NCI-H2107 (cell line): ENCODE data around the gene PAXX.

Experiments
- DNase-seq: peaks from one replicate; lab custom pipeline; 2025; lab: John Stamatoyannopoulos, UW

PAXX gene

DNA sequence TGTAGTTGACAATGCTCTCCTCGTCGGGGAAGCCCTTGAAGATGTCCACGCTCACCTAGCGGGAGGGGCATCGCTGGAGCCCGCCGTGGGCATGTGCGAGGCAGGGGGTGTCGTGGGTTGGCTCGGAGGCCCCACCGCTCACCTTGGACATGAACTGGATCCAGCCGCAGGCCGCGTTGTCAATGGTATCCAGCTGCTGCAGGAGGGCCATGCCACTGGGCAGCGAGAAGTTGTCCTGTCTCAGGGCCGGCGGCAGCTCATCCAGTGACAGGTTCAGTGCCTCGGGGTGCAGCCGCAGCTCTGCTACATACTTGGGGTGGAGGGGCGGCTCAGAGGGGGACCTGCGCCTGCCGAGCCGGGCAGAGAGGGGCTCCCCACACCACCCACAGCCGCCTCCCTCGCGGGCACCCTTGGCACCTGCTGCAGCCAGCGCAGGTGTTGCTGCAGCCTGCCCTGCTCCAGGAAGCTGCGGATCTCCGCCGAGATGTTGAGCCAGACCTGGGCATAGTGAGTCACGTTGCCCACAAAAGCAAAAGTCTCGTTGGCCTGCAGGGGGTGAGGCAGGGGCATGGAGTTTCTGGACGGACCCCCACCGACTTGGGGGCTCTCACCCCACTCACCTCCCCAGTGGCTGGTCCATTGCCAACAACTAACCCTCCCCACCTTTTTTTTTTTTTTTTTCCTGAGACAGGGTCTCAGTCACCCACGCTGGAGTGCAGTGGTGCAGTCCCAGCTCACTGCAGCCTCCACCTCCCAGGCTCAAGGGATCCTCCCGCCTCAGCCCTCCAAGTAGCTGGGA, 26.7 kb downstream of the PAXX start:
- DNase-seq: no peak

DNA sequence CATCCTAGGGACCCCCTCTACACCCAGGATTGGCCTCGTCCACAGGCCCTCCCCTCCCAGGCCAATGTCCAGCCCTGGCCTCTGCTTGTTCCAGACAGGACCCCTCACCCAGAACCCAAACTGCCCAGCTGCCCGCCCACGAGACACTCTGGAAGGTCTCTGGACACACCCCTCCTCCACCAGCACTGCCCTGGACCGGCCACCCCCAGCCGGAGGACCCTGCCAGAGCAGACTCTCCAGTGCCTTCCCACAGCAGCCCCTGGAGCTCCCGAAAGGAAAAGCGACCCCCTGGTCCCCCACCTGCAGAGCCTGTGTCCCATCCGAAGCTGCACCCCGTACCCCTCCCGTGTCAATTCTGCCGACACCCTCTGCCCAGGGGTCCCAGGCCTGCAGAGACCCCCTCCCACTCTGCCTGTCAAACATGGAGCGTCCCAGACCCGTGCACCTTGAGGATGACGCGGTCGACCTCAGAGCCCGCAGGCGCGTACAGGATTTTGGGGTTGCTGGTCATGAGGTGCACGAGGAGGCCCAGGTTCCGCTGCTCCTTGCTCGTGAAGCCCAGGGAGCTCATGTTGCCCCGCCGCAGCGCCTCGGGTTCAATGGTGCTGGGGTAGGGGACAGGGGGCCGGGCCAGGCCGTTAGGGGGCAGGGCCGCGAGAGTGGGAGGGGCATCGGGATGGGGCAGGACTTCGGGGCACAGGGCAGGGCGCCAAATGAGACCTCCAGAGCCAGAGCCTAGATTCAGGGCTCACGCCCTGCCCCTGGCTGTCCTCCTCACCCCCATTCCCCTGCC, 27.9 kb downstream of the PAXX start:
- DNase-seq: no peak

DNA sequence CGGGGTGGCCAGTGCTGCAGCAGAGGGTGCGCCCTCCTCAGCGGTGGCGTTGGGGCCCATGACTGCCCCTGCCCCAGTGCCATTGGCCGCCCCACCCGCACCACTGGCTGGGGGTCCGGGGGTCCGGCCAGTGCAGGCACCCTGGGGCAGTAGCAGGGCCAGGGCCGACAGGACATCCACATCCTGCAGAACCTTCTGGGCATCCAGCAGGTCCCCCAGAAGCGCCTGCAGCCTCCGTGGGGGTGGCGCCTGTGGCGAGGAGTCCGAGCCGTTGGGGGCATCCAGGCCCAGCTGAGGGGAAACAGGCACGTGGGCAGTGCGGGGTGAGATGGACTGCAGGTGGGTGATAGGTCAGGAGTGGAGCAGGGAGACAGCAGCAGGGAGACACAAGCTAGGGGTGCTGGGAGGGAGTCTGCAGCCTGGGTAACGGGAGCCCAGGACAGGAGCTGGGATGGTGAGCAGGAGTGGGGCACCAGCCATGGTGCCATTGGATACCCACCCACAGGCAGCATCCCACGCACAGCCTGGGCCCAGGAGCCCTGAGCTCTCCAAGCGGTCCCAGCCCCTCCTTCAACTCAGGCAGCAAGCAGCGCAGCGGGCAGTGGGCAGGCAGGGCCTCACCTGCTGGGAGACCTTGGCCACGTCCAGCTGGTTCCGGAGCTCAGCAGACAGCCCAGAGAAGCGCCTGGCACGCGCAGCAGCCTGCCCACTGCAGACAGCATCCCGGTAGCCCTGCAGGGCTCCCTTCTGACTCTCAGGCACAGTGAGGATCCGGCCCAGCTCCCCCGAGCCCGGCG, 28.7 kb downstream of the PAXX start:
- no peak for DNase-seq

DNA sequence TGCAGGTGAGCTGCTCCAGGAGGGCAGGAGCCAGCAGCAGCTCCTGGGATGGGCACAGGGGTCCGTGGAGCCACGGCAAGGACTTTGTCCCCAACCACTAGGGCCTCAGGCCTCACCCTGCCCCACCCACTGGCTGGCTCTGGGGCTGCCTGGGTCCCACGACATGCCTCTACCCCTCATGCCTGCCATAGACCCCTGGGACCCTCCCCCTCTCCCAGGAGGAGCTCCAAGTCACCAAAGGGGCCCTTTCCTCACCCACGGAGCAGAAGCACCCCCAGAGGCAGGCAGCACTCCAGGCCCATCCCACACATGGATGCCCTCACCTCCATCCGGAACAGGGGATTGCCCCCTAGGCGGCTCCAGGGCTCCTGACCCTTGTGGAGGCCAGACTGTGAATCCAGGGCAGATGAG, 29.4 kb downstream of the PAXX start:
- no peak for DNase-seq

DNA sequence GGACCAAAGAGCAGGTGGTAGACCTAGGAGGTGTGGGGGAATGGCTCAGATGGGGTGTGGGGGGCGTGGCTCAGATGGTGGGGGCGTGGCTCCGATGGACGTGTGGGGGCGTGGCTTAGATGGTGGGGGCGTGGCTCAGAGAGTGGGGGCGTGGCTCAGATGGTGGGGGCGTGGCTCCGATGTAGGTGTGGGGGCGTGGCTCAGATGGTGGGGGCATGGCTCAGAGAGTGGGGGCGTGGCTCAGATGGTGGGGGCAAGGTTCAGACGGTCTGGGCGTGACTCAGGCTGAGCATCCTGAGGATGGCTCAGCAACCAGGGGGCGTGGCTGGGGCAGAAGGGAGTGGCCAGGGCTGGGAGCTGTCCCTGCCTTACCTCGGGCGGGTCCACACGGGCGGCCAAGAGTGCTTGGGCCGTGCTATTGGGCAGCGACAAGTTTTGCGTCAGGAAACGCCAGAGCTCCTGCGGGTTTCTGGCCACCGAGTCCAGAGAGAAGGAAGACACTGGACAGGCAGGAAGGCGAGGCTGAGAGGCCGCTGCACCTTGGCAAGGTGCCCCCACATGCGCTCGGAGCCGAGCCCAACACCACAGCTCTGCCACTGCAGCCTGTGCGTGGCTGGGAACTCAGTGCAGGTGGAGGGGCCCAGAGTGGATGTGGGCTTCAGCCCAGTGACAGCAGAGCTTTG, 29.9 kb downstream of the PAXX start:
- DNase-seq: no peak

DNA sequence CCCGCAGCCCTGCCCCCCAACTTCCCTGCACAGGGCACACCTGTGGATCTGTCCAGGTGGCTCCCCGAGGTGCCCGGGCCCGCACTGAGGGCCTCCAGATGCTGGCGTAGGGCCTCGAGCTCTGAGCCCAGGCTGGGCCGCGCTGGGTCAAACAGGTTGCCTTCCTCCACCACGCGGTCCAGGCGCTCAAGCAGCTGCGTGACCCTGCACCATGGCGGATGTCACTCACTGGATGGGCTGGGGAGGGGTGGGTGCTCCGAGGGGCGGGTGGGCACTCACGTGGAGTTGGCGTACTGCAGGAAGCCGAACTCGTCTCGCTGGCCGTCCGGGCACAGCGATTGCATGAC, 30.4 kb downstream of the PAXX start:
- no peak for DNase-seq

DNA sequence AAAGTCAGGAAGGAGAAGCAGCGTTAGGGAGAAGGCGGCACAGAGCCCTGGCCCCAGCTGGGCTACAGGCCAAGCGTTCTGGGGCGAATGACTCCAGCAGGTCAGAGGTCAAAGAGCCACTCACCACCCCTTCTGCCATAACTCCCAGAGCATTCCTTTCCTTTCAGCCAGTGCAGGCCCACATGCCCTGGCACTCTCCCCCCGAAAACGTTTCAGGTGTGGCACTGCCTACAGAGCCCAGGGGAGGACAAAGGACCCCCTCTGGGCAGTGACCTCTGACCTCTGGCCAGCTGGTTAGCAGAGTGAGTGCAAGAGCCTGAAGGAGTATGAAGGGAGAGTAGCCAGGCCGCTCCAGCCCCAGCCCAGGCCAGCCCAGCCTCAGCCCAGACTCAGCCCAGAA, 30.9 kb downstream of the PAXX start:
- DNase-seq: no peak

DNA sequence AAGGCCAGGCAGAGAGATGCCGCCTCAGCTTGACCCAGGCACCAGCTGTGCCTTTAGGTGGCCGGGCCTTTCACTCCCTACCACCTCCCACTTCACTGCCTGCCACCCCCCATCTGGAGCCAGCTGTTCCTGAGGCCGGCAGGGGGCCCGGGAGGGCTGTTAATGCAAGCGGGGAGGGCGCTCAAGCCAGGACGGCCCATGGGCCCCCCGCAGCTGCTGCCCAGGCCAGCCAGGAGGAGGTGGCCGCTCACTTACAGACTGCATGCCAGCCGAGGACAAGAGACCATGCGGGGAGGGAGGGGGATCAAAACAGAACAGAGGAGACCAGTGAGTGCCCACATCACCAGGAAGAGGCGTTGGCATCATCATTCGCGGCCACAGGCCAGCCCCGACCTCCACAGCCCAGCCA, 31.4 kb downstream of the PAXX start:
- DNase-seq: no peak

DNA sequence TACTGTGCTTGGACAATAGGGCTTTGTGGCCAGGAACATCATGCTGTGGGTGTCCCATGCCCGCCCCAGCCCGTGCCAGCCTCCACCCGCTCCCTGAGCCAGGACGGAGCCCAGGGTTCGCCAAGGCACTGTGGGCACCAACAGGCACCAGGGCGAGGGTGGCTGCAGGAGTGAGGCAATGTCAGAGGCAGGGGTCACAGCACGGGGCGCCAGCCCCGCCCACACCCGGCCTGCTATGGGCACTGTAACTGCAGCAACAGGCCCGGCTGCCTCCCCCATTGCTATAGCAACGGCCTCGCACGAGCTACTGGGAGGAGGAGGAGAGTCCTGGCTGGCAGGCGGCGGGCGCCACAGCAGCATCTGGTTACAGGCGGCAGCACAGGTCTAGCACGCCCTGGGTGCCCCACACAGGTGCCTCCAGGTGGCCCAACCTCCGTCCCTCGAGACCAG, 33.3 kb downstream of the PAXX start:
- peak; percentile 94 for DNase-seq

DNA sequence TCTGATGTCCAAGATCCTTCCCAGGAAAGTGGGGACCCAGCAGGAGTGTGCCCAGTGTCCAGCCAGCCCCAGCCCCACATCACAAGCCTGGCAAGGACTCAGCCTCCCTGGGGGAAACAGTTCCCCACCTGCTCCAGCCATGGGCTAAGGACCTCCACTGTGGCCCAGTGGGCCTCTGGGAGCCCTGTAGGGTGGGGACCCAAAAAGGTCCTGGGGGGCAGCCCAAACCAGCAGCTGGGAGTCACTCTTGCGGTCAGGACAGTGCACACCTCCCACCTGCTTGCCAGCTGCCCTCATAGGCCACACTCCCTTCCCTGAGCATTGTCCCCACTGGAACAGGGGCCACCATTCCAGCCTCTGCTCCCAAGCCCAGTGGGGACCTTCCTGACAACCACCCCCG, 34.2 kb downstream of the PAXX start:
- no peak for DNase-seq

DNA sequence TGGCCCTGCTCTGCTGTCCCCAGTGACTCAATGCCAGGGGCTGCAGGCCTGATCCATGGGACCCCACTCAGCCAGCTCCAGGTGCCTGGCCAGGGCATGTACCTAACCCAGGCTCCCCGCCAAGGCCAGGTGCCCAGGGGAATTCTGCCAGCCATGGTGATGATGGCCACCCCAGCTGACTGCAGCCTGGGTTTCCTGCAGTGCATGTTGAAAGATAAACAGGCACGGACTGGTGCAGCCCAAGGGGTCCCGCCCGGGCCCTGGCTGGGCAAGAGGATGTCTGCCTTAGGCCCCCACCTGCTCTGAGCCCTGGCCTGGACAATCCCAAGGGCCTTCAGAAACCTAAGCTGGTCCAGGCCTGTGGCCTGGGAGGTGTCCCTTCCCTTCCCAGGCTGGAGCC, 34.6 kb downstream of the PAXX start:
- DNase-seq: peak; percentile 49

DNA sequence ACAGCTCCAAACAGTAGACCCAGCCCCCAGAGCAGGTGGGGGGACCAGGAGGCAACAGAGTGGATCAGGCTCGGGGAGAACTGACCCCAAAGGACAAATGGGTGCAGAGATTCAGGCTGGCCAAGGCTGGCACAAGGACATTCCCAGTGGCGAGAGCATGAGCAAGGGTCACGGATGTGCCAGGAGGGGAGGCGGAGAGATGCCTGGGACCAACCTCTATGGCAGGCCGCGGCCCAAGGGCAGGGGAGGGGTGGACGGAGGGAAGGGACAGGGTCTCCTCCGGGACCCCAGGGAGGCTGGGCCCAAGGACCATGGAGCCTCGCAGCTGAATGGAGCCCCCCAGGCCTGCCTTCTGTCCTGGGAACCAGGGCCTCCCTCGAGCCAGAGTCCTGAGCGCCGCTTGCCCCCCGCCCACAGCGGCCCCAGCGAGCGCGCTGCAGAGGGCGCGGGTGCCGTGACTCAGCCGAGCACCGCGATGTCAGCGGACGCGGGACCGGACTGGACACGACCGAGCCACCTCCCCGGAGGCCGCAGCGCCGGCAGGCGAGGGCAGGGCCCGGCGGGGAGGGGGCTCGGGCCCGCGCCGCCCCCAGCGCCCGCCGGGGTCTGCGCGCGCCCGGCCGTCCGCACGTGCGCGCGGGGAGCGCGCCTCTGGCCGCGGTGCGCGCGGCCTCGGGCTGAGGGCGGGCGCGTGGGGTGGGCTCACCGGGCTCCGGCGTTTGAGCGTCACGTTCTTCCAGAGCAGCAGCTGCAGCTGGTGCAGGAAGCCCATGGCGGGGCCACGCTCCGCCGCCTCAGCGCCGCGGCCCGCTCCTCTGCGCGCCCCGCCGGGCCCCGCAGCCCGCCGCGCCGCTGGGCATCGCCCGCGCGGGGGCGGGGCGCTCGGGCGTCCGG, 35.4 kb downstream of the PAXX start, which contains the start of gene ABCA2:
Gene ABCA2 (minus strand): TSS at position 869 of the 894 bp plus-strand sequence. CDS start 97 bp downstream, at position 772.
- no peak for DNase-seq

DNA sequence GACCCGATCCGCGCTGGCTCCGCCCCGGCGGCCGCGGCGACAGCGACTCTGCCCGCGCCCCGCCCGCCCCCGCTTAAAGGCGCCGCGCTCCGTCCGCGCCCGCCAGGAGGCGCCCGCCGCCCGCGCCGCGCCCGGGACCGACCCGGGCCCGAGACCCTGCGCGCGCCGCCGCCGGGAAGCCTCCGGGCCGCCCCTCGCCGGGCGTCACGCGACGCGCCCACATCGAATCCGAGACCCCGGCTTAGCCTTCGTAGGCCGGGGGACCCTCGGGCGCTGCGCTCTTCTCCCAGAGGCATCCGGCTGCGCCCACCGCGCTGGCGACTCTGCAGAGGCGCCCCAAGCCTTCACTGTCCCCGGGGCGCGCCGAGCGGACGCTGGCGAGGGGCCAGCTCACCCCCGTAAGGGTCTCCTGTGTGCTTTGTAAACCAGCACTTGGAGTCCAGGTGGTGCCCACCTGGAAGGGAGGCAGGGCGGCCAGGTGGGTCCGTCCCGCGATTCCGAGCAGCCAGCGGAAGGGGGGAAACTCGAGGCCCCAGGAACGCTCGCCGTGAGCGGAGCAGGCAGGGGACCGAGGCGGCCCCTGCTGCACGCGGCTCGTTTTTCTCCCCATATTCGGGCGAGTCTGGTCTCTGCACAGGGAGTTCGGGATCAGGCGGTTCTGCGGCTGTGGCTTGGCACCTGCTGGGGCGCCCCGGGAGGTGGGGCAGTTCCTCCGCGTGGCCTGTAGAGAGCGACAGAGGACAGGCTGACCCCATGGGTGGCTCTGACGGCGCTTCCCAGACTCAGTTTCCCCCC, 36.2 kb downstream of the PAXX start:
- DNase-seq: peak; percentile 72

DNA sequence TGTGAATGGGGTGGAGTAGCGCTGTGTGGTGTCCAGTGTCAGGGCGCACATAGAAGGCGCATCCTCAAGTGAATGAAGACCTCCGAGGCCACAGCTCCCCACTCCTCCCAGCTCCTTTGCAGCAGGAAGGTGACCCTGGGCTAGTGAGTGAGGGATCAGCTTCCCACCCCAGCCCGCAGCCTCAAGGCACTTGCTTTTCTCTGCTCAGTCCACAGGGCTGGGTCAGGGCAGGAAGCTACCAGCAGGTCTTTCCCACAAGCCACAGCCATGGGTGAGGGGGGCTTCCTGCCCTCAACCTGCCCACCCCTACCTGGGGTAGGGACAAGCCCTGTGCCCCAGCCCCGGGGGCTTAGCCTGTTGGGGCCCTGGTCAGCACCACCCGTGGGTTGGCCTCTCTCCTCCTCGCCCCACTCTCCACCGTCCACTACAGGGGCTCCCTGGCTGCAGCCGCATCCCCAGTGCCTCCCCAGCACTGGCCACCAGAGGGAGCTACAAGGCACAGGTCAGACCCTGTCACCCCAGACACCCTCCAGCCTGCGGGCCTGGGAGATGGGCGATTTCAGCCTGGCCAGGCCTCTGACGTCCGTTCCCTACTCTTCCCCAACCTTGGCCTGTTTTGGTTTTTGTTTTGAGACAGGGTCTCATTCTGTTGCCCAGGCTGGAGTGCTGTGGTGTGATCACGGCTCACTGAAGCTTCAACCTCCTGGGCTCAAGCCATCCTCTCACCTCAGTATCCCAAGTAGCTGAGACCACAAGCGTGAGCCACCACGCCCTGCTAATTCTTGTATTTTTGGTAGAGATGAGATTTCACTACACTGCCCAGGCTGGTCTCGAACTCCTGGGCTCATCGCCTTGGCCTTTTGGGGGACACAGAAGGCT, 37.1 kb downstream of the PAXX start:
- DNase-seq: no peak

DNA sequence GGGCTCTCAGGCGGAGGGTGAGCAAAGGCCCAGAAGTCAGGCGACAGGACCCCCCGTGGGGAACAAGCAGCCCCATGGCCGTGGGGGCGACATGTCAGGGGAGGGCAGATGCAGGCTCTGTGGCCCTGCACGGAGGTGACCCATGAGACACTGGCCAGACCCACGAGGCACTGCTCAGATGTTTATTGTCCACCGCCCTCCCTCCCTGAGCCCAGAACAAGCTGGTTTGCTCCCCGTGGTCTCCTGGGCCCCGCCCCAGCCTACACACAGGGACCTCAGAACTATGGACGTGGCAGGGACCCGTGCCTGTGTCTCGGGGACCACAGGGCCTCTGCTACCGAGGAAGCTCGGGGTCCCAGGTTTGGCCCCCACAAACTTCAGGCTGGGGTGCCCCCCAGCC, 37.8 kb downstream of the PAXX start:
- no peak for DNase-seq

DNA sequence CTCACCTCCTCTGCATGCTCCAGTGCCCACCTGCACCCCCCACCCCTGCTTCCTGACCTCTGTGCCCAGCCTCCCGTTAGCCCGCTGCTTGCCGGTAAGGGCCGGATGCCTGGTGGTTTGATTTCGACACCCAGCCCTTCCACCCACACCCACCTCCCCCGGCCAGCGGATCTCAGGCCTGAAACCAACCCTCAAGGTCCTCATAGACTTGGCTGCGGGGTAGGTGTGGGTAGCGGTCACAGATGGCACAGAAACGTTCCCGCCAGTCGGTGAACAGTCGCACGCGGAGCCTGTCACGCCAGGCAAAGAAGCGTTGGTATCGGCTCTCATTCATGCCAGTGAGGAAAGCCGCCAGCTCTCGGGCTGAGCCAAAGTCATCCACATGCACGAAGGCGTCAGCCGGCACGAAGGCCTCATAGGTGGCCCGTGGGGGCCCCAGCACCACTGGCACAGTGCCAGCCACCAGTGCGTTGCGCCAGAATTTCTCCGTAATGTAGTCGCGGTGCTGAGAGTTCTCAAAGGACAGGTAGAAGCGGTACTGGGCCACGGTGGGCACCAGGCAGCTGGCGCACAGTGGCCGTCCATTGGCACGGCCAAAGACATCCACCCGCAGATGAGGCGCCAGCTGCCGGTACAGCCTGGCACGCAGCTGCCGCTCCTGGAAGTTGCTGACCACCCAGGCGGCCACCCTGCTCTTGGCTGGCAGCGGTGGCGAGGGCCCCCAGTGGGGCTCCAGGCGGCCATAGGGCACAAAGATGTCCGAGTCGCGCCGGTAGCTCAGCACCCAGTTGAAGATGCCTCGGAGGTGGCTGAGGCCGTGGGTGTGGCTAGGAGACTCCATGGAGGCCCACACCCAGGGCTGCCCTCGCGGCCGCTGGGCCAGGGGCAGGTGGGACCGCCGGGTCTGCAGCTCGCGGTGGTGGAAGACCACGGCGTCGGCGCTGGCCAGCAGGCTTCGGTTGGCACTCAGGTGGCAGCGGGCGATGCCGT, 38.6 kb downstream of the PAXX start:
- no peak for DNase-seq

DNA sequence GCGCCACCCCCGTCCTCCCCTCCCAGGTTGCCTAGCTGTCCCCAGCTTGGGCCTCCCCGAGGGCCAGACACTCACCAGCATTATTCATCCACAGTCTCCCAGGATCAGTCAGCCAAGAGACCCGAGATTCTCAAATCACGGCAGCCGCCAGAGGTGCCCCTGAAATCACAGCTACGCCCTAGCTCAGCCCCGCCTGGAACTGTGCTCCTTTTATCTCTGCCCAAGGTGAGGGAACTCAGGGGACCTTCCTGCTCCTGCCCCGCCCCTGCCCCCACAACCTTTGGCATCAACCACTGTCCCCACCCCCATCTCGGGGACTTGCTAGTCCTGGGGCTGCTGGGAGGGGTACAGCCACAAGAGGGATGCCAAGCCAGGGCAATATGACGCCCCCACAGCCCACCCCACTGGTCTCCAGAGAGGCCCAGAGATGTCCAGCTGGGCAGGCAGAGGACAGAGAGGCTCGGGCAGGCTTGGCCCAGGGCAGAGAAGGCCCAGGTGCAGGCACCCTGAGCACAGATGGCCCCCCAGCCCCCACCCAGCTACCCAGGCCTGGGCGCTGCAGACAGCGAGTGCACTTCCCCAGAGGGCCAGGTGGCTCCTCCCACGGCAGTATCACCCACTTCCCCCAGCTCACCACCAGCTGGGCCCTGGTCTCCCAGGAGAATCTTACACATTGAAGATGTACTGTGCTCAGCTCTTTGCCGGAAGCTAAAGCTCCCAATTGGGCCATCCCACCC, 39.9 kb downstream of the PAXX start, which contains the start of gene FUT7:
Gene FUT7 (minus strand): TSS at position 185 of the 737 bp plus-strand sequence. CDS start 97 bp downstream, at position 88.
- DNase-seq: no peak
